ENCODE data around the gene BARX2.

BARX2 gene

GRCh38 chr11:129383502-129383901 lies 7.9 kb downstream of the BARX2 start:
- TF ChIP-seq SPI1 (IDR thresholded peaks at IDR 0.05; ENCODE audit: borderline replicate concordance, low read depth) (no peak), POLR2AphosphoS5 (IDR thresholded peaks at IDR 0.05; ENCODE audit: low read depth) (no peak), REST (IDR thresholded peaks at IDR 0.05; ENCODE audit: insufficient replicate concordance, low read depth) (no peak), CTCF (IDR thresholded peaks at IDR 0.05; ENCODE audit: insufficient read depth, low read length) (no peak), GABPA (IDR thresholded peaks at IDR 0.05; ENCODE audit: low read depth) (no peak)
- Histone ChIP-seq H3K27ac (replicated peaks) (no peak overlapping the region), H3K27me3 (ENCODE audit: insufficient read depth, poor library complexity, severe bottlenecking) (peaks cover 19% of the 10 kb centered on the region), H3K4me3 (replicated peaks; ENCODE audit: insufficient read depth, low read length) (no peak overlapping the region)
- no peak for DNase-seq (ENCODE audit: low read depth in 1 of 2, low spot score in 1 of 2)

- Histone ChIP-seq H3K27me3 (ENCODE audit: insufficient read depth, poor library complexity, severe bottlenecking) (peaks cover 12% of the 10 kb centered on the region), H3K4me3 (replicated peaks; ENCODE audit: insufficient read depth, low read length) (no peak overlapping the region), H3K27ac (replicated peaks) (no peak overlapping the region)
- TF ChIP-seq REST (IDR thresholded peaks at IDR 0.05; ENCODE audit: insufficient replicate concordance, low read depth) = no peak
- no peak for TF ChIP-seq GABPA (IDR thresholded peaks at IDR 0.05; ENCODE audit: low read depth)
- TF ChIP-seq POLR2AphosphoS5 (IDR thresholded peaks at IDR 0.05; ENCODE audit: low read depth) = no peak
- TF ChIP-seq CTCF (IDR thresholded peaks at IDR 0.05; ENCODE audit: insufficient read depth, low read length) = no peak
- no peak for TF ChIP-seq SPI1 (IDR thresholded peaks at IDR 0.05; ENCODE audit: borderline replicate concordance, low read depth)
- no peak for DNase-seq (ENCODE audit: low read depth in 1 of 2, low spot score in 1 of 2)
Observed at GRCh38 chr11:129384415-129384814, 8.8 kb downstream of the BARX2 start.

- DNase-seq (ENCODE audit: low read depth in 1 of 2, low spot score in 1 of 2) = no peak
- H3K27me3 ChIP-seq (ENCODE audit: insufficient read depth, poor library complexity, severe bottlenecking) = peaks cover 4% of the 10 kb centered on the region
- TF ChIP-seq POLR2AphosphoS5 (IDR thresholded peaks at IDR 0.05; ENCODE audit: low read depth) (no peak), GABPA (IDR thresholded peaks at IDR 0.05; ENCODE audit: low read depth) (no peak), CTCF (IDR thresholded peaks at IDR 0.05; ENCODE audit: insufficient read depth, low read length) (no peak), SPI1 (IDR thresholded peaks at IDR 0.05; ENCODE audit: borderline replicate concordance, low read depth) (no peak), REST (IDR thresholded peaks at IDR 0.05; ENCODE audit: insufficient replicate concordance, low read depth) (no peak)
- H3K27ac ChIP-seq (replicated peaks) = no peak overlapping the region
- H3K4me3 ChIP-seq (replicated peaks; ENCODE audit: insufficient read depth, low read length) = no peak overlapping the region
Observed at GRCh38 chr11:129385801-129386200, 10.2 kb downstream of the BARX2 start.
